NCI-H128 (cell line): Measurements from ENCODE around the gene MAML2.

Source experiments
- DNase-seq: peaks from one replicate; lab custom pipeline; 2025; ENCODE audit not compliant: unreplicated experiment; lab: John Stamatoyannopoulos, UW

The MAML2 gene

GRCh38 chr11:95993438-95994298 lies 349.3 kb downstream of the MAML2 start:
- DNase-seq, result no peak

- DNase-seq, result no peak
Observed at GRCh38 chr11:95991545-95991944, 351.4 kb downstream of the MAML2 start.

- no peak for DNase-seq
Observed at GRCh38 chr11:95991101-95991500, 351.9 kb downstream of the MAML2 start.

GRCh38 chr11:95989780-95990179 lies 353.2 kb downstream of the MAML2 start:
- DNase-seq, result no peak

GRCh38 chr11:95989076-95989605 lies 353.9 kb downstream of the MAML2 start:
- DNase-seq, result no peak

- DNase-seq, result no peak
Observed at GRCh38 chr11:95985174-95985808, 357.7 kb downstream of the MAML2 start.

GRCh38 chr11:95984072-95984471 lies 358.9 kb downstream of the MAML2 start:
- DNase-seq, result no peak

GRCh38 chr11:95977534-95978174 lies 365.3 kb downstream of the MAML2 start:
- no peak for DNase-seq

GRCh38 chr11:95976550-95976949 lies 366.4 kb downstream of the MAML2 start:
- no peak for DNase-seq

- no peak for DNase-seq
Observed at GRCh38 chr11:95975343-95975742, 367.7 kb downstream of the MAML2 start.

- DNase-seq, result no peak
Observed at GRCh38 chr11:95972060-95972459, 370.9 kb downstream of the MAML2 start.

GRCh38 chr11:95968585-95968984 lies 374.4 kb downstream of the MAML2 start:
- no peak for DNase-seq

- no peak for DNase-seq
Observed at GRCh38 chr11:95964281-95964680, 378.7 kb downstream of the MAML2 start.

GRCh38 chr11:95961758-95962157 lies 381.2 kb downstream of the MAML2 start:
- no peak for DNase-seq

GRCh38 chr11:95950905-95951304 lies 392.1 kb downstream of the MAML2 start:
- DNase-seq, result no peak

- DNase-seq, result no peak
Observed at GRCh38 chr11:95948637-95949036, 394.4 kb downstream of the MAML2 start.

- DNase-seq, result no peak
Observed at GRCh38 chr11:95944623-95945022, 398.4 kb downstream of the MAML2 start.

GRCh38 chr11:95943546-95943945 lies 399.4 kb downstream of the MAML2 start:
- no peak for DNase-seq

- no peak for DNase-seq
Observed at GRCh38 chr11:95939091-95939490, 403.9 kb downstream of the MAML2 start.

GRCh38 chr11:95937358-95937757 lies 405.6 kb downstream of the MAML2 start:
- no peak for DNase-seq

GRCh38 chr11:95933594-95933993 lies 409.4 kb downstream of the MAML2 start:
- DNase-seq, result no peak

GRCh38 chr11:95931916-95932315 lies 411.1 kb downstream of the MAML2 start:
- DNase-seq, result no peak
